ENCODE data around the gene PARP11.

Gene PARP11

GRCh38 chr12:3882896-3883564 is 9.8 kb upstream of the PARP11 start:
- DNase-seq (ENCODE audit: extremely low read depth, low read depth) = no peak
- TF ChIP-seq CTCF (IDR thresholded peaks at IDR 0.05; ENCODE audit: low read depth, low read length) = no peak; the same call in 1 of the 2 replicates

GRCh38 chr12:3882406-3882805 is 9.2 kb upstream of the PARP11 start:
- TF ChIP-seq CTCF (IDR thresholded peaks at IDR 0.05; ENCODE audit: low read depth, low read length) = no peak
- no peak for DNase-seq (ENCODE audit: extremely low read depth, low read depth)

- DNase-seq (ENCODE audit: extremely low read depth, low read depth) = no peak
- TF ChIP-seq CTCF (IDR thresholded peaks at IDR 0.05; ENCODE audit: low read depth, low read length) = no peak
Observed at GRCh38 chr12:3881281-3881950, 8.2 kb upstream of the PARP11 start.

- DNase-seq (ENCODE audit: extremely low read depth, low read depth) = no peak
- TF ChIP-seq CTCF (IDR thresholded peaks at IDR 0.05; ENCODE audit: low read depth, low read length) = no peak
Observed at GRCh38 chr12:3879846-3880245, 6.6 kb upstream of the PARP11 start.

- no peak for TF ChIP-seq CTCF (IDR thresholded peaks at IDR 0.05; ENCODE audit: low read depth, low read length)
- no peak for DNase-seq (ENCODE audit: extremely low read depth, low read depth)
Observed at GRCh38 chr12:3871356-3871755, 1.8 kb downstream of the PARP11 start.

GRCh38 chr12:3869865-3870264 is 3.3 kb downstream of the PARP11 start:
- TF ChIP-seq CTCF (IDR thresholded peaks at IDR 0.05; ENCODE audit: low read depth, low read length) = no peak
- DNase-seq (ENCODE audit: extremely low read depth, low read depth) = no peak

GRCh38 chr12:3869433-3869832 is 3.8 kb downstream of the PARP11 start:
- no peak for TF ChIP-seq CTCF (IDR thresholded peaks at IDR 0.05; ENCODE audit: low read depth, low read length)
- DNase-seq (ENCODE audit: extremely low read depth, low read depth) = no peak
